WTC11 (cell line): ENCODE measurements around the gene TSHZ3. TPM values are rescaled to one million over a fixed set of nuclear protein-coding genes. Genes with fewer than 3 reads are reported as not detected.

Experiments used
- ATAC-seq: fragments of 200-7000 bp; cut with Tn5 transposase; 2 replicates; pipeline ENCODE4 v1.10.0; 2021; ENCODE audit warnings: mild to moderate bottlenecking, moderate library complexity
- CTCF ChIA-PET: fragments of 300-600 bp; sonication (Branson Sonifier 250); formaldehyde crosslinking; loops from one replicate; lab custom pipeline; 2021; ENCODE audit warnings: antibody characterized with exemption; lab: Charles Lee
- POLR2A ChIA-PET: fragments of 350-600 bp; sonication (Branson Sonifier 250); formaldehyde crosslinking; loops from one replicate; lab custom pipeline; 2021; ENCODE audit warnings: antibody characterized with exemption; lab: Charles Lee
- DNase-seq: peaks from one replicate; pipeline ENCODE4 v3.0.0; 2021; ENCODE audit warnings: low spot score
- H3K27ac Mint-ChIP-seq: 2 replicates; pipeline ENCODE4 v1.8.0; 2021; ENCODE audit warnings: mixed read lengths
- H3K27me3 Mint-ChIP-seq: 2 replicates; pipeline ENCODE4 v1.8.0; 2021; ENCODE audit warnings: low read depth, mild to moderate bottlenecking, moderate library complexity, mixed read lengths
- H3K36me3 Mint-ChIP-seq: 2 replicates; pipeline ENCODE4 v1.8.0; 2021; ENCODE audit warnings: mixed read lengths
- H3K4me1 Mint-ChIP-seq: 2 replicates; pipeline ENCODE4 v1.8.0; 2022; ENCODE audit warnings: mixed read lengths
- H3K4me3 Mint-ChIP-seq: 2 replicates; pipeline ENCODE4 v1.8.0; 2021; ENCODE audit warnings: mild to moderate bottlenecking, moderate library complexity, mixed read lengths
- H3K9me3 Mint-ChIP-seq: 2 replicates; pipeline ENCODE4 v1.8.0; 2021; ENCODE audit warnings: mixed read lengths
- ATF6 ChIP-seq: sonication (generic); formaldehyde crosslinking; IDR thresholded peaks from 2 replicates; pipeline ENCODE4 v1.8.1; 2023; ENCODE audit warnings: mild to moderate bottlenecking, missing genetic modification reagents
- CBFB ChIP-seq: sonication (generic); formaldehyde crosslinking; IDR thresholded peaks from 2 replicates; pipeline ENCODE4 v1.8.1; 2022; ENCODE audit warnings: mild to moderate bottlenecking, low read depth, missing genetic modification reagents
- CREM ChIP-seq: sonication (generic); formaldehyde crosslinking; IDR thresholded peaks from 2 replicates; pipeline ENCODE4 v1.8.1; 2022; ENCODE audit warnings: mild to moderate bottlenecking, missing genetic modification reagents, moderate library complexity
- ESRRA ChIP-seq: sonication (generic); formaldehyde crosslinking; IDR thresholded peaks from 2 replicates; pipeline ENCODE4 v1.8.1; 2022; ENCODE audit warnings: mild to moderate bottlenecking, missing genetic modification reagents, borderline replicate concordance
- FOXP4 ChIP-seq: sonication (generic); formaldehyde crosslinking; IDR thresholded peaks from 2 replicates; pipeline ENCODE4 v1.8.0; 2022; ENCODE audit warnings: mild to moderate bottlenecking, missing genetic modification reagents
- IRF1 ChIP-seq: sonication (generic); formaldehyde crosslinking; IDR thresholded peaks from 2 replicates; pipeline ENCODE4 v1.8.0; 2023; ENCODE audit warnings: missing genetic modification reagents
- JUN ChIP-seq: sonication (generic); formaldehyde crosslinking; IDR thresholded peaks from 2 replicates; pipeline ENCODE4 v1.8.0; 2023; ENCODE audit warnings: mild to moderate bottlenecking, missing genetic modification reagents
- NFE2L1 ChIP-seq: sonication (generic); formaldehyde crosslinking; IDR thresholded peaks from 2 replicates; pipeline ENCODE4 v1.8.1; 2023; ENCODE audit warnings: missing genetic modification reagents
- NFYB ChIP-seq: sonication (generic); formaldehyde crosslinking; conservative IDR thresholded peaks from 2 replicates; pipeline ENCODE4 v1.8.0; 2022; ENCODE audit warnings: low read depth, missing genetic modification reagents
- NR1H2 ChIP-seq: sonication (generic); formaldehyde crosslinking; IDR thresholded peaks from 2 replicates; pipeline ENCODE4 v1.9.0; 2021; ENCODE audit warnings: mild to moderate bottlenecking, moderate library complexity, missing genetic modification reagents
- OVOL2 ChIP-seq: fragments of 250-450 bp; sonication (Bioruptor Pico); IDR thresholded peaks from 2 replicates; pipeline ENCODE4 v1.9.0; 2021; ENCODE audit warnings: mild to moderate bottlenecking, borderline replicate concordance
- PRDM15 ChIP-seq: sonication (generic); formaldehyde crosslinking; IDR thresholded peaks from 2 replicates; pipeline ENCODE4 v1.8.0; 2022; ENCODE audit warnings: missing genetic modification reagents
- TEAD1 ChIP-seq: sonication (generic); formaldehyde crosslinking; IDR thresholded peaks from 2 replicates; pipeline ENCODE4 v1.8.0; 2022; ENCODE audit warnings: mild to moderate bottlenecking, missing genetic modification reagents
- ZBTB21 ChIP-seq: sonication (generic); formaldehyde crosslinking; IDR thresholded peaks from 2 replicates; pipeline ENCODE4 v1.8.1; 2023; ENCODE audit warnings: mild to moderate bottlenecking, missing genetic modification reagents, borderline replicate concordance
- ZNF317 ChIP-seq: sonication (generic); formaldehyde crosslinking; IDR thresholded peaks from 2 replicates; pipeline ENCODE4 v1.8.1; 2023; ENCODE audit warnings: low read depth, mild to moderate bottlenecking, moderate library complexity, missing genetic modification reagents, borderline replicate concordance
- ZNF671 ChIP-seq: fragments of 250-450 bp; sonication (Bioruptor Pico); IDR thresholded peaks from 2 replicates; pipeline ENCODE4 v1.8.0; 2021; ENCODE audit warnings: mild to moderate bottlenecking
- total RNA-seq: library from RNA; stranded (reverse); gene quantifications from 3 replicates; pipeline ENCODE4 v1.2.3, GENCODE V29; 2021

Gene TSHZ3
- total RNA-seq, 1 experiment from 2014 or later = 21.4 TPM

- TF ChIP-seq PRDM15 (no peak), CBFB (no peak), ZNF317 (CRISPR knock-in tag) (no peak)
- TF ChIP-seq, all 79 proteins: peak for 0
These were observed 56.5 kb downstream of the TSHZ3 start (continued) for GRCh38 chr19:31292639-31293185.

GRCh38 chr19:31290931-31291590, 58.2 kb downstream of the TSHZ3 start:
- Mint-ChIP-seq H3K9me3 (peaks cover 18% of the 10 kb centered on the region), H3K4me3 (no peak overlapping the region), H3K36me3 (peaks cover 20% of the 10 kb centered on the region), H3K4me1 (peaks cover 7% of the 10 kb centered on the region), H3K27me3 (no peaks in the 10 kb centered on the region), H3K27ac (no peak overlapping the region)
- ChIA-PET CTCF (interaction anchor here (1.3 kb wide), 1 partner anchor 237 kb away, joined by 4 read pairs; no protein-coding TSS in a partner anchor), POLR2A (no interaction called here)
- TF ChIP-seq JUN (CRISPR knock-in tag) = no peak
- no peak for TF ChIP-seq ESRRA
- no peak for TF ChIP-seq PRDM15
- no peak for TF ChIP-seq ATF6 (CRISPR knock-in tag)
- TF ChIP-seq IRF1 (CRISPR knock-in tag) = no peak
- no peak for TF ChIP-seq NR1H2 (CRISPR knock-in tag)
- TF ChIP-seq NFYB = no peak
- TF ChIP-seq ZNF671 = no peak
- no peak for TF ChIP-seq ZBTB21
- no peak for TF ChIP-seq OVOL2
- no peak for TF ChIP-seq FOXP4 (CRISPR knock-in tag)
- TF ChIP-seq ZNF317 (CRISPR knock-in tag) = no peak
- TF ChIP-seq CREM (CRISPR knock-in tag) = no peak
- no peak for TF ChIP-seq NFE2L1 (CRISPR knock-in tag)
- TF ChIP-seq TEAD1 (CRISPR knock-in tag) = no peak
- ATAC-seq (no peak), DNase-seq (no peak)
